GM23338 (cell line): ENCODE results near the gene NGEF. TPM values are rescaled to one million over a fixed set of nuclear protein-coding genes. Genes with fewer than 3 reads are reported as not detected.

ENCODE experiments used
- ATAC-seq: fragments of 200-7000 bp; cut with Tn5 transposase; 3 replicates; pipeline ENCODE4 v1.9.1; 2020
- DNase-seq: peaks from one replicate; pipeline ENCODE4 v3.0.0-alpha.2; 2015; ENCODE audit warnings: low spot score
- H2AFZ ChIP-seq: fragments of 200-600 bp; sonication (generic); 2 replicates; pipeline ENCODE4 v1.8.0; 2016; ENCODE audit warnings: antibody characterized with exemption, mild to moderate bottlenecking, moderate library complexity
- H3F3A ChIP-seq: fragments of 200-600 bp; sonication (generic); replicated peaks from 2 replicates; pipeline ENCODE4 v1.8.0; 2017; ENCODE audit warnings: antibody characterized with exemption, mixed run types, low read depth
- H3K27ac ChIP-seq: fragments of 200-600 bp; sonication (generic); 2 replicates; pipeline ENCODE4 v1.6.1; 2016; ENCODE audit warnings: low read depth
- H3K27me3 ChIP-seq: fragments of 200-600 bp; sonication (generic); 2 replicates; pipeline ENCODE4 v1.8.0; 2016; ENCODE audit warnings: mild to moderate bottlenecking, mixed run types, moderate library complexity; ENCODE audit not compliant: insufficient read depth
- H3K36me3 ChIP-seq: fragments of 200-600 bp; sonication (generic); 2 replicates; pipeline ENCODE4 v1.8.0; 2016; ENCODE audit warnings: mild to moderate bottlenecking; ENCODE audit not compliant: insufficient read depth
- H3K4me1 ChIP-seq: fragments of 200-600 bp; sonication (generic); 2 replicates; pipeline ENCODE4 v1.8.0; 2016; ENCODE audit warnings: mild to moderate bottlenecking, moderate library complexity; ENCODE audit not compliant: insufficient read depth
- H3K4me2 ChIP-seq: fragments of 200-600 bp; sonication (generic); 2 replicates; pipeline ENCODE4 v1.7.1; 2017; ENCODE audit warnings: mixed run types
- H3K4me3 ChIP-seq: fragments of 200-600 bp; sonication (generic); 2 replicates; pipeline ENCODE4 v1.6.1; 2016; ENCODE audit warnings: mixed run types
- H3K79me2 ChIP-seq: fragments of 200-600 bp; sonication (generic); replicated peaks from 2 replicates; pipeline ENCODE4 v1.8.0; 2017; ENCODE audit warnings: mild to moderate bottlenecking; ENCODE audit not compliant: insufficient read depth
- H3K9me2 ChIP-seq: fragments of 200-600 bp; sonication (generic); 2 replicates; pipeline ENCODE4 v1.8.0; 2017; ENCODE audit not compliant: insufficient read depth
- H4K20me1 ChIP-seq: fragments of 200-600 bp; sonication (generic); replicated peaks from 2 replicates; pipeline ENCODE4 v1.8.0; 2017; ENCODE audit warnings: mild to moderate bottlenecking; ENCODE audit not compliant: insufficient read depth
- H3K27ac Mint-ChIP-seq: 2 replicates; pipeline ENCODE4 v1.8.0; 2020; ENCODE audit warnings: inconsistent platforms, mild to moderate bottlenecking, moderate library complexity, mixed read lengths
- H3K27me3 Mint-ChIP-seq: 3 replicates; pipeline ENCODE4 v1.8.0; 2022; ENCODE audit warnings: low read depth, mild to moderate bottlenecking, moderate library complexity, mixed read lengths, inconsistent platforms; ENCODE audit not compliant: insufficient read depth, poor library complexity
- H3K36me3 Mint-ChIP-seq: 3 replicates; pipeline ENCODE4 v1.8.0; 2021; ENCODE audit warnings: low read depth, mild to moderate bottlenecking, inconsistent platforms, moderate library complexity, mixed read lengths
- H3K4me1 Mint-ChIP-seq: 3 replicates; pipeline ENCODE4 v1.8.0; 2020; ENCODE audit warnings: mild to moderate bottlenecking, inconsistent platforms, mixed read lengths
- H3K4me3 Mint-ChIP-seq: 3 replicates; pipeline ENCODE4 v1.8.0; 2021; ENCODE audit warnings: moderate library complexity, mild to moderate bottlenecking, inconsistent platforms, mixed read lengths
- H3K9me3 Mint-ChIP-seq: 3 replicates; pipeline ENCODE4 v1.8.0; 2020; ENCODE audit warnings: moderate library complexity, mild to moderate bottlenecking, inconsistent platforms, mixed read lengths
- CREB1 ChIP-seq: fragments of 250-450 bp; sonication (Bioruptor Pico); IDR thresholded peaks from 2 replicates; pipeline ENCODE4 v1.5.0; 2020; ENCODE audit warnings: low read depth, mild to moderate bottlenecking, moderate library complexity
- CTCF ChIP-seq, 2 experiments: fragments of 200-600 bp in 1 of 2; sonication (generic) in 1 of 2; conservative IDR thresholded peaks; 2 replicates each; pipeline versions ENCODE4 v1.5.1 to v1.6.1; 2016 to 2017; ENCODE audit warnings: antibody characterized with exemption in 2 of 2, low read depth in 2 of 2, mild to moderate bottlenecking in 2 of 2, moderate library complexity in 1 of 2
- EZH2 ChIP-seq: fragments of 200-600 bp; sonication (generic); IDR thresholded peaks from one replicate; pipeline ENCODE4 v1.8.0; 2017; ENCODE audit warnings: antibody characterized with exemption, mild to moderate bottlenecking, low read depth; ENCODE audit not compliant: unreplicated experiment
- EZH2phosphoT487 ChIP-seq: fragments of 200-600 bp; sonication (generic); IDR thresholded peaks from one replicate; pipeline ENCODE4 v1.8.1; 2018; ENCODE audit warnings: antibody characterized with exemption; ENCODE audit not compliant: unreplicated experiment
- JUNB ChIP-seq: IDR thresholded peaks from one replicate; pipeline ENCODE4 v1.6.1; 2016; ENCODE audit warnings: antibody characterized with exemption; ENCODE audit not compliant: unreplicated experiment
- NANOG ChIP-seq: IDR thresholded peaks from 2 replicates; pipeline ENCODE4 v1.6.1; 2016; ENCODE audit warnings: antibody characterized with exemption, borderline replicate concordance
- POLR2AphosphoS5 ChIP-seq: IDR thresholded peaks from 2 replicates; pipeline ENCODE4 v1.6.1; 2016; ENCODE audit warnings: antibody characterized with exemption, low read depth
- STAT1 ChIP-seq: IDR thresholded peaks from one replicate; pipeline ENCODE4 v1.6.1; 2016; ENCODE audit warnings: antibody characterized with exemption; ENCODE audit not compliant: unreplicated experiment
- ZNF114 ChIP-seq: fragments of 250-450 bp; sonication (Bioruptor Pico); IDR thresholded peaks from 2 replicates; pipeline ENCODE4 v1.5.0; 2020; ENCODE audit warnings: mild to moderate bottlenecking, moderate library complexity
- ZNF331 ChIP-seq: fragments of 250-450 bp; sonication (Bioruptor Pico); IDR thresholded peaks from 2 replicates; pipeline ENCODE4 v1.5.0; 2020; ENCODE audit warnings: low read depth, mild to moderate bottlenecking, moderate library complexity
- polyA plus RNA-seq: library from polyadenylated mRNA; unstranded; fragments of >200 nt; fragmentation: Nextera tagmentation; extraction: Ambion mirVana; gene quantifications from 2 replicates; pipeline ENCODE4 v1.2.1, GENCODE V29; 2016
- total RNA-seq: library from RNA; depleted of rRNA; stranded (reverse); fragments of >200 nt; shearing (Covaris generic); gene quantifications from 2 replicates; pipeline ENCODE4 v1.2.3, GENCODE V29; 2014
- TF ChIP-seq, protein P1 (sequence below): IDR thresholded peaks from one replicate; pipeline ENCODE4 v1.6.1; 2018; ENCODE audit warnings: antibody characterized with exemption; ENCODE audit not compliant: unreplicated experiment
- TF ChIP-seq, protein P2 (sequence below): IDR thresholded peaks from 2 replicates; pipeline ENCODE4 v1.6.1; 2016; ENCODE audit warnings: antibody characterized with exemption

NGEF gene
- total and polyA plus RNA-seq, 2 experiments from 2014 or later: 1.8 to 5.4 TPM

DNA sequence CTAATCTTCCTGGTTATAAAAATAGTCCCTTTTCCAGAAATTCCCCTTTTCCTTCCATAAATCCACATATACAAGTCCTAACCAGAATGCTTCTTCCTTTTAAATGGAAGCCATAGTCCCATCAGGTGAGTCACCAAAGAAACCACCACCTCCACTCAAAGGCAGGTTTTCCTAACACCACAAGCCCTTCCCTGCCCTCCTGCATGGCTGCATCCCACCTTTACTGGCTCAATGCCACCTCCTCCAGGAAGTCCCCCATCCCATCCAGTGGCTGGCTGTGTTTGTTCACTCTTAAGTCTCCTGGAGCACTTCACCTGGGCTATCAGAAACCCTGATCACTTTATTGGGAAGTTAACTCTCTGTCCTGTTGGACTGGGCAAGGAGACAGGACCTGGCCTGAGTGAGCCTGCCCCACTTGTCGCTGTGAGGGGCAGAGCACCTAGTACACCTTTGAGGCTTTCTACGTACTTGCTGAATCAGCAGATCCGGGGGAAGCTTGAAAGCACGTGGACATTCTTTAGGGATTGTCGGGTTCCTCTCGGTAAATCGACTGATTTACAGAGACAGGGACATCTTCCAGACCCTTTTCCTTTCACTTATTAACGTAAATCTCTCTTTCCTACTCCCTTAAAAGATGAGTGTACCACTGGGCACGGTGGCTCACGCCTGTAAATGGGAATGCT is 71.0 kb downstream of the NGEF start:
- Histone ChIP-seq H3F3A (no peaks in the 10 kb centered on the region), H3K27ac (no peak overlapping the region), H3K4me3 (no peak overlapping the region), H3K27me3 (no peaks in the 10 kb centered on the region), H3K9me2 (no peaks in the 10 kb centered on the region), H3K36me3 (no peaks in the 10 kb centered on the region), H3K4me1 (no peaks in the 10 kb centered on the region), H2AFZ (0 out of 2 replicates have a peak overlapping the region, but pooled peaks have one; percentile 18), H3K4me2 (no peak overlapping the region), H3K79me2 (no peaks in the 10 kb centered on the region), H4K20me1 (no peaks in the 10 kb centered on the region)
- Mint-ChIP-seq H3K36me3 (0 out of 3 replicates have a peak, but pooled peaks cover 4% of the 10 kb centered on the region), H3K9me3 (peaks cover 7% of the 10 kb centered on the region; the same call in 1 of the 3 replicates), H3K27me3 (peaks cover 3% of the 10 kb centered on the region), H3K4me1 (no peaks in the 10 kb centered on the region), H3K27ac (no peak overlapping the region), H3K4me3 (no peak overlapping the region)
- no peak for DNase-seq
- no peak for ATAC-seq
- TF ChIP-seq ZNF331 (CRISPR knock-in tag): no peak
- no peak for TF ChIP-seq CTCF (conservative IDR thresholded peaks at IDR 0.05; ENCODE audit: low read depth in 2 of 2)
- no peak for TF ChIP-seq STAT1

- no peak overlapping the region for H3K4me2 ChIP-seq
- DNase-seq: no peak
- H3K4me1 Mint-ChIP-seq: no peaks in the 10 kb centered on the region
- H3K4me1 ChIP-seq: no peaks in the 10 kb centered on the region
- no peaks in the 10 kb centered on the region for H3K36me3 ChIP-seq
- H3K9me2 ChIP-seq: no peaks in the 10 kb centered on the region
- no peaks in the 10 kb centered on the region for H4K20me1 ChIP-seq
- H3K27me3 Mint-ChIP-seq: peaks cover 3% of the 10 kb centered on the region
- H3K9me3 Mint-ChIP-seq: peaks cover 7% of the 10 kb centered on the region; the same call in 1 of the 3 replicates
- no peak for ATAC-seq
- H3K27me3 ChIP-seq: no peaks in the 10 kb centered on the region
- no peak overlapping the region for H3K27ac Mint-ChIP-seq
- no peak overlapping the region for H3K4me3 ChIP-seq
- H3K4me3 Mint-ChIP-seq: no peak overlapping the region
- no peak overlapping the region for H2AFZ ChIP-seq
- H3K36me3 Mint-ChIP-seq: 0 out of 3 replicates have a peak, but pooled peaks cover 4% of the 10 kb centered on the region
- TF ChIP-seq CREB1 (no peak), EZH2phosphoT487 (no peak), JUNB (no peak), POLR2AphosphoS5 (no peak), EZH2 (no peak), STAT1 (no peak), NANOG (no peak), ZNF114 (no peak)
- TF ChIP-seq, protein P1, sequence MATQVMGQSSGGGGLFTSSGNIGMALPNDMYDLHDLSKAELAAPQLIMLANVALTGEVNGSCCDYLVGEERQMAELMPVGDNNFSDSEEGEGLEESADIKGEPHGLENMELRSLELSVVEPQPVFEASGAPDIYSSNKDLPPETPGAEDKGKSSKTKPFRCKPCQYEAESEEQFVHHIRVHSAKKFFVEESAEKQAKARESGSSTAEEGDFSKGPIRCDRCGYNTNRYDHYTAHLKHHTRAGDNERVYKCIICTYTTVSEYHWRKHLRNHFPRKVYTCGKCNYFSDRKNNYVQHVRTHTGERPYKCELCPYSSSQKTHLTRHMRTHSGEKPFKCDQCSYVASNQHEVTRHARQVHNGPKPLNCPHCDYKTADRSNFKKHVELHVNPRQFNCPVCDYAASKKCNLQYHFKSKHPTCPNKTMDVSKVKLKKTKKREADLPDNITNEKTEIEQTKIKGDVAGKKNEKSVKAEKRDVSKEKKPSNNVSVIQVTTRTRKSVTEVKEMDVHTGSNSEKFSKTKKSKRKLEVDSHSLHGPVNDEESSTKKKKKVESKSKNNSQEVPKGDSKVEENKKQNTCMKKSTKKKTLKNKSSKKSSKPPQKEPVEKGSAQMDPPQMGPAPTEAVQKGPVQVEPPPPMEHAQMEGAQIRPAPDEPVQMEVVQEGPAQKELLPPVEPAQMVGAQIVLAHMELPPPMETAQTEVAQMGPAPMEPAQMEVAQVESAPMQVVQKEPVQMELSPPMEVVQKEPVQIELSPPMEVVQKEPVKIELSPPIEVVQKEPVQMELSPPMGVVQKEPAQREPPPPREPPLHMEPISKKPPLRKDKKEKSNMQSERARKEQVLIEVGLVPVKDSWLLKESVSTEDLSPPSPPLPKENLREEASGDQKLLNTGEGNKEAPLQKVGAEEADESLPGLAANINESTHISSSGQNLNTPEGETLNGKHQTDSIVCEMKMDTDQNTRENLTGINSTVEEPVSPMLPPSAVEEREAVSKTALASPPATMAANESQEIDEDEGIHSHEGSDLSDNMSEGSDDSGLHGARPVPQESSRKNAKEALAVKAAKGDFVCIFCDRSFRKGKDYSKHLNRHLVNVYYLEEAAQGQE: no peak
- TF ChIP-seq, protein P2, sequence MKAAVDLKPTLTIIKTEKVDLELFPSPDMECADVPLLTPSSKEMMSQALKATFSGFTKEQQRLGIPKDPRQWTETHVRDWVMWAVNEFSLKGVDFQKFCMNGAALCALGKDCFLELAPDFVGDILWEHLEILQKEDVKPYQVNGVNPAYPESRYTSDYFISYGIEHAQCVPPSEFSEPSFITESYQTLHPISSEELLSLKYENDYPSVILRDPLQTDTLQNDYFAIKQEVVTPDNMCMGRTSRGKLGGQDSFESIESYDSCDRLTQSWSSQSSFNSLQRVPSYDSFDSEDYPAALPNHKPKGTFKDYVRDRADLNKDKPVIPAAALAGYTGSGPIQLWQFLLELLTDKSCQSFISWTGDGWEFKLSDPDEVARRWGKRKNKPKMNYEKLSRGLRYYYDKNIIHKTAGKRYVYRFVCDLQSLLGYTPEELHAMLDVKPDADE: no peak
- no peak overlapping the region for H3K27ac ChIP-seq
- H3F3A ChIP-seq: no peaks in the 10 kb centered on the region
- no peaks in the 10 kb centered on the region for H3K79me2 ChIP-seq
Measured at GRCh38 chr2:232941400-232941799, 71.7 kb downstream of the NGEF start.
